NCI-H1092 (cell line): ENCODE results near the gene ZNF436.
"Not testable (repeated sequence)": the region's sequence is repeated elsewhere in the genome, so short reads cannot be mapped to it uniquely, and the experiment has no call there.

Source experiments
- DNase-seq: peaks from one replicate; lab custom pipeline; 2025; lab: John Stamatoyannopoulos, UW

Gene ZNF436

DNA sequence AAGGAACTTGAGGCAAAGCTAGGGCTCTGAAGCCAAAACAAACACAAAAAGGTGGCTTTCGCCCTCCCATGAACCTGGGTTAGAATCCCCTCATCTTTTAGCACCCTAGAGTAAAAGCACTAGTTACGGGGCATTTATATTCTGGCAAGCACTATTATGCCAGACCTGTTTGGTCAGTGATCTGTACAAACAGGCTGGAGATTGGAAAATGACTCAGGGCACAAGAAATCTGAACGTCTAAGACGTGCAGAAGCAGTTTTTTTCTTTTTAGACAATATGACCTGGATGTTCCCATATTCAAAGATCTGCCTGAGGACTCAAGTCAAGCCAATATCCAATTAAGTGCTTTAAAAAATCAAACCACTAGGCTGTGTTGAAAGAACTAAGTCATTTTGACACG lies 3.0 kb downstream of the ZNF436 start:
- DNase-seq = no peak

DNA sequence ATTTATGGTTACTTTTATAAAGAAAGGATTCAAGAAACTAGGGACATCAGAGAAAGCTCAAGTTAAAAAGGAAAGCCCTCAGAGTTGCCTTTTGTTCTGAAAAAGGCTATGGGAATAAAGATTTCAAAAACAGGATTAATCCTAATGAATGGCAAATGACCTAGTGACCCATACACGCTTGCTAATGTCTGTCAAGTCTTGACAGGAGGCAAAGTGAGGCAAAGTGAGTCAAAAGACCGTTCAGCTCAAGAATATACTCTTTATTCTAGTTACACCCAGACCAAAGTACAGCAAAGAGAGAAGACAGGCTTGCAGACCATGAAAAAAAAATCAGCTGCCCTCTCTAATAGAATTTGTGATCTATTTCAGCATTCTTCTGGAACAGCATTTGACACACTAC lies 3.5 kb downstream of the ZNF436 start:
- no peak for DNase-seq

DNA sequence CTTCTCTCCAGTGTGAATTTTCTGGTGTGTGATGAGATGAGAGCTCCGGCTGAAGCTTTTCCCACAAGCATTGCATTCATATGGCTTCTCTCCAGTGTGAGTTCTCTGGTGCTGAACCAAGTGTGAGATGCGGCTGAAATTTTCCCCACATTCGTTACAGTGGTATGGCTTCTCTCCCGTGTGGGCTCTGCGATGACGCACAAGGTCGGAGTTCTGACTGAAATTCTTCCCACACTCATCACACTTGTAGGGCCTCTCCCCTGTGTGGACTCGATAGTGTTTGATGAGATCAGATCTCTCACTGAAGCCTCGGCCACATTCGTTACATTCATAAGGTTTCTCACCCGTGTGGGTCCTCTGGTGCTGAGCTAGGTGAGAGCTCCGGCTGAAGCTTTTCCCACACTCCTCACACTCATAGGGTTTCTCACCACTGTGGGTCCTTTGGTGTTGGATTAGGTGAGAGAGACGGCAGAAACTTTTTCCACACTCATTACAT lies 7.4 kb downstream of the ZNF436 start:
- no peak for DNase-seq

DNA sequence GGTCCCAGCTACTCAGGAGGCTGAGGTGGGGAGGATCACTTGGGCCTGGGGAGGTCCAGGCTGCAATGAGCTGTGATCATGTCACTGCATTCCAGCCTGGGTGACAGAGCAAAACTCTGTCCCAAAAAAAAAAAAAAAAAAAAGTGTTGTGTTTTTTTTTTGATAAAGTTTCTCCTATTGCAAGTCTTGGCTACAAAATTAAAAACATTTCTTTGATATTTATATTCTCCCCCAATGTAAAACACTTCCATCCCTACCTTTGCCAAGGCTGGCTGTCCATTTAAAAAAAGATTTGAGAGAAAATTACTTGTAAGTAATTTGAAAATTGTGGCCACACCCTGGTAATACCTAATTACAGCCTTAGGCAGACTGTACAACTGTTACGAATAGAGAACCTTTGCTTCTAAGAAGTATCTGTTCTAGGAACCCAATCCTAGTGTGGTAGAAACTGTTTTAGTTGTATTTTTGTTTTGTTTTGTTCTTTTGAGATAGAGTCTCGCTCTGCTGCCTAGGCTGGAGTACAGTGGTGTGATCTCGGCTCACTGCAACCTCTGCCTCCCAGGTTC lies 11.2 kb downstream of the ZNF436 start:
- DNase-seq = no peak

DNA sequence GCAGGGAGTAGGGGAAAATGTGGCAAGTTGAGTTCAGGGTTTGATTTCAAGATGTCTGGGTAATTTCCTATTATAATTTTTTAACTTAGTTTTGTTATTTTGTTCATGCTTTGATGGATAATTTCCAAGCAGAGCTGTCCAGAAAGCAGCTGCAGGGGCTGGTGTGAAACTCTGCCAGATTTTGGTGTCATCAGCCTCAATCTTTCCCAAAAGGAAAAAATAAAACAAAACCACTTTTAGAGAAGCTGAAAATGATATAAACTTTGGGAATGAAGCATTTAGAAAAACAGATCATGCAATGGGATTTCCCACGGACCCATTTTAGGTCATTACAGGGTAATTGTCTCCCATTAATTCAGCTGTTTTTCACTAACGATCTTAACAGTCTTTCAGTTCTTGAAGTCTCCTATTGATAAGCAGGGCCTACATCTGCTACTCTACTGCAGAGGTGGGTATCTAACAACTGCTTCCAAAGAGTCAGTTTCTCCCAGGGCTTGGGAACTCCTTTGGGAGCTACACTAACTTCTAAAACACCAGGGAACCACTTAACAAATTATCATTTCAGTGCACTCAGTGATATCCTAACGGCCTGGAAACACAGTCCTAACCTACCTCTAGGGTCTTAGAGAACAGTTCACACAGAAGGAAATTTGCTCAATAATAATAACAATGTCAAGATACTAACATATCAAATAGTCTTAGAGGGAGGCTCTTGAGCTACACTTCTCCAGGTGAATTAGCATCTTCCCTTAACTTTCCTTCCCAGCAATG lies 12.3 kb downstream of the ZNF436 start:
- DNase-seq = no peak

DNA sequence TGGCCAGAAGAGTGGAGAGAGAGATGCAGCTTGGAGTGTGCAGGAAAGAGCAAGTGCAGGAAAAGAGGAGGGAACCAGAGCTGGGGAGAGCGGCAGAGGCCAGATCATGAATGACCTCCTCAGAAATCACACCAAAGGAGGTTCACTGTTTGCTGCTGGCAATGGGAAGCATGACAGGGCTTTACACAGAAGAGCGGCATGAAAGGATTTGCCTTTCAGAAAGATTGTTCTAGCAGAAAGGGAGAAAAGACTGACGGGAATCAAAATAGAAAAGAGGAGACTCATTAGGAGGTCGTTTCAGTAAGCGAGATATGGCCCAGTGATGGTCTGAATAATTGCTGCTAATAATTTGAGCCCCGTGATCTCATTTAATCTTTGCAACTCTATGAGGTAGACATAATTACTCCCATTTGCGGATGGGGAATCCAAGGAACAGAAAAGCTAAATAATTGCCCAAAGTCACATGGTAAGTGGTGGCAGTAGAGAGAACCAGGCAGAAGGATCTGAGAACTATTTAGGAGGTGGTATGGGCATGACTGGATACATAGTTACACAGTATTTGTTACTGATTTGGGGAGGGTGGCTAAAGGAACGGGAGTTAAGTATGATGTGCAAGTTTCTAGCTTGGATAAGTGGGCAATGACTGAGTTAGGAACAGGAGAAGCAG lies 13.0 kb downstream of the ZNF436 start:
- DNase-seq = no peak

DNA sequence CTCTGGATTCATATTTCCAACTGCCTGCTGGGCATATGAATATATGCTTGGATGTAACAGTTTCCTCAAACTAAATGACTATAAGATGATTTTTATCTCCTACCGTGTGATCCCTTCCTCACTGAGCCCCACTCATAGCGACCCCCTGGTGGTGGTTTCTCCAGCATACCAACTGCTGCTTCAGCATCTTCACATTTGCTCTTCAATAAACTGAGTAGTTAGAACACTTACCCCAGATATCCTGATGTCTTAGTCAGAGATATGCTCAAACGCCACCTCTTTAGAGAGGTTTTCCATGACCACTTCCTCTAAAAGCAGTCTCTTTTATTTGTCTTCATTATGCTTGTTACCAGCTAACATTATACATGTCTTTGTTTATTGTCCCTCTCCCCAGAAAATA lies 15.4 kb downstream of the ZNF436 start:
- DNase-seq = no peak

DNA sequence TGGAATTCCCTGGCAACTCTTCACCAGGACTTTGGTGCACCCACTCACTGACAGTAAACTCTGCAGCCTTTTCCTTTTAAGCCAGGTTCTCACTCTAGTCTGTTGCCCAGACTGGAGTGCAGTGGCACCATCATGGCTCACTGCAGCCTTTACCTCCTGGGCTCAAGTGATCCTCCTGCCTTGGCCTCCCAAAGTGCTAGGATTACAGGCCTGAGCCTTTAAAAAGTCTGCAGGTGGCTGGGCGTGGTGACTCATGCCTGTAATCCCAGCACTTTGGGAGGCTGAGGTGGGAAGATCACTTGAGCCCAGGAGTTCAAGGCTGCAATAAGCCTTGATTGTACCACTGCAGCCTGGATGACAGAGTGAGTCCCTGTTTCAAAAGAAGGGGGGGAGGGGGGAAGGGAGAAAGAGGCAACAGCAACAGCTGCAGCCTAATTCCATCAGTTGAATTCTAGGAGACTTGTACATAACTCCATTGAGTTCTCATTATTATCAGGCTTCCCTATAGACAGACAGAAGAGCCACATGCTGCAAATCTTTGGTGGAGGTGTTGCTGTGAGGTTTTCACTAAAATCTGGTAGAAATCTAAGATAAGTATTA lies 17.4 kb downstream of the ZNF436 start:
- DNase-seq = no peak

DNA sequence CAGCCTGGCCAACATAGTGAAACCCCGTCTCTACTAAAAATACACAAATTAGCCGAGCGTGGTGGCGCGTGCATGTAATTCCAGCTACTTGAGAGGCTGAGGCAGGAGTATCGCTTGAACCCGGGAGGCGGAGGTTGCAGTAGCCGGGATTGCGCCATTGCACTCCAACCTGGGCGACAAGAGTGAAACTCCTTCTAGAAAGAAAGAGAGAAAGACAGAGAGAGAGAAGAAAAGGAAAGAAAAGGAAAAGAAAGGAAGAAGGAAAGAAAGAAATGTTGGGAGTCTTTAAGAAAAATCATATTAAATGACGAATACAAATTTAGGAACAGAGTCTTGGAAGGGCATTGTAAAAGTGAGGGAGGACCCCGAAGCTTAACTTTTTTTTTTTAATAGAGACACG lies 23.7 kb downstream of the ZNF436 start:
- no peak for DNase-seq

DNA sequence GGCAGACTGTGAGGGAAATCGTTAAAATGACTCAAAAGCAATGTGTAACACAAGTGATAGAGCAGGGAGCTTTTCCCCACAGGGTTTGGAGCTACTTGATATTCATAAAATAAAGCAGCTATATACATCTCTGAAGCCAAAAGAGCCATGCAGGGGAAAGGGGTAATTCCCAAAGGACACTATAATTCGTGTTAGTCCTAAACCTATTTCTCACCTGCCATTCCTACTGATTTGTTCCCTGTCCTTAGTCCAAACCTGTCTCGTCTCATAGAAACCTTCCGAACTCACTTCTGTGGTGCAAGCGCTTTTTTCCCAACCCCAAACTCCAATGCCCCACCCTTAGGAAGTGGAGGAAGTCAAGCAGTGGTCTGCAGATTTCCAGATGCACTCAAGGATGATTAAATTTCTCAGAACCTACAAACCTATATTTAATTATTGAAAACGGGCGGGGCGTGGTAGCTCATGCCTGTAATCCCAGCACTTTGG lies 24.6 kb downstream of the ZNF436 start:
- no peak for DNase-seq

DNA sequence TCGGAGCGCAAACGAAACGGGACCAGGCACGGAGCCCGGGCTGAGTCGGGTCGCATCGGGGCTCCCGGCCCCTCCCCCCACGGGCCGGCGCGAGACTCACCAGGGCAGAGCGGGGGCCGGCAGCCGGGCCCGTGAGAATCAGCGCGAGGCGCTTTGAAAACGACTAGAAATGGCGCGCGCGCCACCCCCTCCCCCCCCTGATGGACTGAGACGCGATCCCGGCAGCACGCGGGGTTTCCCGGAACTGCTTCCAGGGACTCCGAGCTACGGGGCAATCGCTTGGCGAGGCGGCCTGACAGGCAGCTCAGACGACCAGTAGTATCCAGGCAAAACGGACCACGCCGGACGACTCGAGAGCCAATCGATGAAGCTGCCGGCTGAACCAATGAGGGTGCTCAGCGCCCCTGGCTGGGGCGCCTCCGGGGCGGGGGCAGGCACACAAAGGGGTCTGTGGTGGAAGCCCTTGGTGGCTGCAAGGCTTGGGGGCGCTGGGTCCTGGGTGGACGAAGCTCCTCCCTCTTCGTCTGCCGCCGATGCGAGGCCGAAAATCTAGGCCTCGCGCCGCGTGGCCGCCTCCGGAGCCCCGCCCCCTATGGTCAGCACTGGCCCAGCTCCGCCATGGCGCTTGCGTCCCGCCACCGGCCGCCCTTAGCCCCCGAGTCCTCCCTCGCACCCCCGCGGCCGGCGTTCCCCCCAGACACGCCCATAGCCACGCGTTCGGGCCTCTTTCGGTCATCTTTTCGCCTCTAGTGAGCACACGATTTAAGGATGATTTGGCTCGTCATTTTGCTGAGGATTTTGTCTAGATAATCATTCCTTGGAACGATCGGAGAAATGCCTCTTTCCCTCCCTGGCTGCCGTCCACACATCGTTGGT lies 25.3 kb downstream of the ZNF436 start, which contains the start of gene HNRNPR:
Gene HNRNPR (minus strand): TSS at position 174 of the 876 bp plus-strand sequence. CDS start 3,276 bp downstream, outside the sequence.
- peak; percentile 100 for DNase-seq

DNA sequence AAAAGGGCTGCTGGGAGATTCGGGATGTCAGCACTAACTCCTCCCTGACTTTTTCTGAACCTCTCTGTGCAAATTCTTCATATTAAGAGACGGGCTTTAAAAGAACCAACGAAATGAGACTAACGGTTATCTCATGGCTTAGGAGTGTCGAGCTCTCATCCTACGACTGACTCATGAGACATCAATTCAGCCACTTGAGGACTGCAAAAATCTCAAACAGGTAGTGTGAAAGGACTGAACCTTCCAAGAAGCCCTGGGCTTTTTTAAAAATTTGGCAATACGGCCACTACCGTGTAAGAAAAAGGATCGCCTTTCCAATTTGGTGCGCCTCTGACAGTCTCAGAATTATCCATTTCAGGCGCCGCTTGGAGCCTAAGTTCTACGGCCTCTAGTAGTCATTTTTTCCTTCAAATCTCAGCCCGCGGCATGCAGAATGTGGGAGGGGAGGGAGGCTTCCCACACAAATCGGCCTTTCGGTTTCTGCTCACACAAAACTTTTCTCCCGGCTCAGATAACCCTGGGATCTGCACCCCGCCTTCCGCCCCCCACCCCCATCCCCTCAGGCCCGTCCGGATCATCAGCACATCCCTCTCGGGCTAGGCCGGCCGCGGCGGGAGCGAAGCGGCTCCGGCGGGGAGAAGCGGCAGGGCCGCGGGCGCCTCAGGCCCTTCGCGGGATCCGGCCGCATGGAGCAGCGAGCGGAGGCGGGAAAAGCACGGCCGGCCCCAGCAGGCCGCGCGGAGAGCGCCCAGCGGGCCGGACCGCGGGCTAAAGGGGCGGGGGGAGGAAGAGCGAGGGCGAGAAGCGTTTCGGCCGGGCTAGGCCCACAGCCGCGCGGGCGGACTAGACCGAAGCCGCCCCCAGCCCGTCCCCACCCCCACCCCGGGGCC lies 26.2 kb downstream of the ZNF436 start:
- peak; percentile 62 for DNase-seq

DNA sequence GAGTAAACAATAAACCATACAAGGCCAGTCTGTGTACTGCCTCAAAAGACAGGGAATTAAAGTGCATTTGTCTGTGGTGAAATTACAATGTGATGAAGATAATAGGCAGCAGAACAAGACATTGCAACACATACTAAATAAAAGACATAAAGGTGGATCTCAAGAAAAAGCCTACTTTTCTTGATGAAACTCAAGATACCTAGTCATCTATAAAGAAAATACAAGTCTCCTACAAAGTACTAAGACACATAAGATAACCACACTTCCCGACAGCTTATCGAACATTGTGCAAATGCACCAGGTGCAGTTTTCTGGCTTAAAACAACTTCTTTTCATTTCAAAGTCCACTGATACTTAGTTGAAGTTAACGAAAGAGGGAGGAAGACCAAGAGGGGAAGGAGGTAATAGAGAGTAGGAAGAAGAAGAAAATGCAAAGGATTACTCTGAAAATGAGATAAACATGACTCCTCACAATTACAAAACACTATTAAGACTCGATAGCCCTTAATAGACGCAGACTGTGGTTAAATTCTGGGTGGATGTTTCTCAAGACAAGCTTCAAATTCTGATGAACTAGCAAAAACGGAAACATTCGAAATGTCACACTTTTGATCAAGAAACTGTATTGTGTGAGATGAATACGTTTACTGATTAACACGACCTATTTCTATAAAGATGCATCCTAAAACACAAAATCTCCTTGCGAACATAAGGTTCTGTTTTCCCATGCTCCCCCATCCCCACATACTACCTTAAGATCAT lies 27.5 kb downstream of the ZNF436 start:
- no peak for DNase-seq

DNA sequence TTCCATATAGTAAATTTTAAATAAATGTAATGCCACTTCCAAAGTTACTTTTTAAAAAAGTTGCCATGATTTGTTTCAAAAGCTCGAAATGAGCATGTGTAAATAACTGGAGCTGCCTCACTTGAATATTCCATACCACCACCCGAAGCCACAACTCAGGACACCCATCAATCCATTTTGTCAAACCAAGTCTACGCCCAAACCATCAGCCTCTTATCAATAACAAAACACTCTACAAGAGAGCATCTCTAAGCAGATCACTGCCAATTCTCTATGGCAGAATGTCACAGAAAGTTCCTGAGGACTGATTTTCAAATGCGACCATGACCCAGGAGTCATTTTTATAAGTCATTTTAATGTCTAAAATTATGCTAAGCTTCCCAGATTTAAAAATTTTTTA lies 30.0 kb downstream of the ZNF436 start:
- DNase-seq = no peak

DNA sequence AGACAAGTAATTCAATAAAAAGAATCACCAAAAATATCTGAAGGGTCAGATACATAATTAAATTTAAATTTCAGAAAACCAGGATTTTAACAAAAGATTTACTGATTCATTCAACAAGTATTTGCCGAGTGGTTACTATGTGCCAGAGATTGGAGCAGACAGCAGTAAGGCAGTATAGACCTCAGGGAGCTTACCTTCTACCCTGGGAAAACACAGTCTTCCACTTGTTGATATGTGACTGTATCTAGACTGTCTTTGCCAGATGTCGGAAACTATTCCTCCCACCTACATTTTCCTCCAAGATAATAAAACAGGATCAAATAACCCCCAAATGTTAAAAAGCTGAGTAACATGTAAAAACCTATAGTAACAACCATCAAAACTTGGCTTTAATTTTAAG lies 31.8 kb downstream of the ZNF436 start:
- DNase-seq = no peak

DNA sequence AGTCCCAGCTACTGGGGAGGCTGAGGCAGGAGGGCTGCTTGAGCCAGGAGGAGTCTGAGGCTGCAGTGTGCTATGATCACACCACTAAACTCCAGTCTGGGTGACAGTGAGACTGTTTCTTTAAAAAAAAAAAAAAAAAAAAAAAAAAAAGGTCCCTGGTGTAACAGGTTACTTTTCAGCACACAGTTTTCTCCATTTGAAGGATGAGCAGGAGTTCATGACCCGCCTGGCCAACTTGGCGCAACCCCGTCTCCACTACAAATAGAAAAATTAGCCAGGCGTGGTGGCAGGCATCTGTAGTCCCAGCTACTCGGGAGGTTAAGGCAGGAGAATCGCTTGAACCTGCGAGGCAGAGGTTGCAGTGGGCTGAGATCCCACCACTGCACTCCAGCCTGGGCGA lies 37.9 kb downstream of the ZNF436 start:
- DNase-seq = no peak

DNA sequence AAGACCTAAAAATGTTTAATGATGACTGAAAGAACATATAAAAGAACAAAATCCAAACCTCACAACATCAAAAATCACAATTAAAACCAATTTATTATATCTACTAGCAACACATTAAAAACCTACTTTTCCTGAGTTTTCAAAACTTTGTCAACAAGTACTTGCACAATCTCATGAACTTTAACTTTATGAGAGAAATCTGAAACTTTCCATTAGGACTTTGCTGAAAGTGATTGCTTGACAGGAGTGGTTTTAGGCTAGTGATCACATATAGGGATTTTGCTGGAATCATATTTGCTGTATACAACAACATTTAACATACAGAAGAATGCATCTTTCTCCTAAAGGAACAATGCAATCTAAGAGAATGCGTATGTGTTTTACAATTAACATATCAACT lies 38.8 kb downstream of the ZNF436 start:
- DNase-seq = no peak

DNA sequence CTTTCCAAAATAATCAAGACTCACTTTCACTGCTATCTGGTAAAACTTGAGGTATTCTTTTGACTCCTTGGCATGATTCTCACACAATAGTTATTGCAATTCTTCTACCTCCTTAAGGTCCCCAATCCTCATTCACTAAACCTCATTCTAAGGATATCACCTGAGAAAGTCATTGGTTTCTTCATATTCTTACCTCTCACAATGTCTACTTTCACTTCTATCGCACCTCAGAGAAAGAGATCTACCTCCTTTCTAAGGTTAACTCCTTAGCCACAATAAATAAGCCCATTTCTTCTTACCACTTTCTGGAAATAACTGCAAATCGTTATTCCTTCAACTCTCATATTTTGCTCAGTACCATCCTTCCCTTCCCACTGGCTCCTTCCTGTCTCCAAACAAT lies 44.2 kb downstream of the ZNF436 start:
- no peak for DNase-seq

DNA sequence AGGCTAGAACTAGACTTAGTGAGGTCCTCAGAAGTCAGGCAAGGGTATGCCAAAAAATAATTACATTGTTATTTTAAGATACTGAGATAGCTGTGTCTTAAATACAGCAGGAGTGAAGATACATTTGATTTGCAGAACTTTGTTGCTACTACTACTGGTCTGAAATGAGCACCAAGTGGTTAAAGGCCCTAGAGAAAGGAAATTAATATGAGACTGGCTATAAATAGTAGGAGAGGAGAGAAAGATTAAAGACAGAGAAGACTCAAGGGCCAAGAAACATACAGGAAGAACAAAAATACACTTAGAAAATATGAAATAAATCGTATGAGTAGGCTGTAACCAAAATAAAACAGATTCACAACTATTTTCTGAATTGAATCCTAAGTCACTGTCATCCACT lies 46.9 kb downstream of the ZNF436 start:
- DNase-seq = no peak

DNA sequence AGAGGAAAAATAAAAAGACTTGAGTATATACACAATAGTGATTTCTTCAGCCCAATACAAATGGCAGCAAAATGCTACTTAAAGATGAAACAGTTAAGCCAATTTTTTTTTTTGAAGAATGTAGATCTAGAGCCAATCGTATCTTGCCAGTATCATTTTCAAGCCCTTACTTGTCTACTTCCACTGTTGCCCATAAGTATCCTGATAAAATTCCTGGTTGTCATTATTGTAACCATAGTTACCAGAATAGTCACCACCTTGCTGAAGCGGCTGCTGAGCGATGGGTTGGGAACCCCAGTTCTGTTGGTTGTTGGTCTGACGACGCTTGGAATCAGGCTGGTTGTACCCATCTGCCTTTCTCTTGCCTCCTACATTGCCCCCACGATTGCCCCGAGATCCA lies 59.4 kb downstream of the ZNF436 start:
- DNase-seq = not testable (repeated sequence)
